Keratinocyte (primary cell): Measurements from ENCODE around the gene MPP4.

Source experiments
- CTCF ChIP-seq, 3 experiments: IDR thresholded peaks in 1 of 3; conservative IDR thresholded peaks in 1 of 3; optimal IDR thresholded peaks in 1 of 3; 2 replicates in 2 of 3; 3 replicates in 1 of 3; pipeline versions ENCODE3 to v1.5.1; 2011; ENCODE audit warnings: low read length in 3 of 3, mild to moderate bottlenecking in 3 of 3, moderate library complexity in 2 of 3, control low read depth in 1 of 3, inconsistent platforms in 1 of 3; ENCODE audit not compliant: insufficient read depth in 2 of 3; ENCODE audit errors: extremely low read depth in 1 of 3
- EZH2 ChIP-seq: IDR thresholded peaks from one replicate; pipeline ENCODE4 v1.6.1; 2012; ENCODE audit warnings: inconsistent platforms, mild to moderate bottlenecking, low read length, moderate library complexity

DNA sequence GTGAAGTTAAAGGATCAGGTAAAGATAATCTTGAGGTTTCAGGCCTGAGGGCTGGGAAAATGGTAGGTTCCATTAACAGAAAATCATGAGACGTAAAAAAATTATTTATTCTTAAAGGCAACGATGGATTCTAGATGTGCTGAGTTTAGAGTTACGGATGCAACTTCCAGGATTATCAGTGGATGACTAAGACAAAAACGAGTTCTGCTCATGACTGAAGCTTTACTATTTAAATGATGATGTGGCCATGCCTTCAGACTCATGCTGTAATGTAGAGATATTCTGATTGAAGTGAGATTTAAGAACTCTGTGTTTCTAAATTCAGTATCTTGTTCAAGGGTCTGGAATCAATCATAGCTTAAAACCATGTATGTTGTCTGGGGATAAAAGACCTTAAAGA lies 60.1 kb downstream of the MPP4 start:
- TF ChIP-seq CTCF (optimal IDR thresholded peaks at IDR 0.05 in 1 of 3, IDR thresholded peaks at IDR 0.05 in 1 of 3, conservative IDR thresholded peaks at IDR 0.05 in 1 of 3; ENCODE audit: extremely low read depth in 1 of 3, insufficient read depth in 2 of 3, low read length in 3 of 3) (no peak), EZH2 (no peak)
